GM21526 (cell line): ENCODE measurements around the gene CCL28.
"Not testable (repeated sequence)": the region's sequence is repeated elsewhere in the genome, so short reads cannot be mapped to it uniquely, and the experiment has no call there.

ENCODE experiments used
- ATAC-seq: cut with Tn5 transposase; IDR thresholded peaks from one replicate; pipeline ENCODE4 v1.9.1; 2021; ENCODE audit warnings: moderate library complexity; ENCODE audit not compliant: unreplicated experiment, low FRiP score

The CCL28 gene

GRCh38 chr5:43412156-43412555, at the start of gene CCL28:
CCL28 (minus strand) TSS chr5:43412391; CDS start chr5:43412316, 75 bp downstream.
- no peak for ATAC-seq

- ATAC-seq: no peak
Measured at GRCh38 chr5:43461066-43461465, 48.9 kb upstream of the CCL28 start.

- no peak for ATAC-seq
Measured at GRCh38 chr5:43456556-43456955, 44.4 kb upstream of the CCL28 start.

- ATAC-seq: not testable (repeated sequence)
Measured at GRCh38 chr5:43441575-43441974, 29.4 kb upstream of the CCL28 start.

- no peak for ATAC-seq
Measured at GRCh38 chr5:43437062-43437660, 25.0 kb upstream of the CCL28 start.

- no peak for ATAC-seq
Measured at GRCh38 chr5:43433382-43433781, 21.2 kb upstream of the CCL28 start.

GRCh38 chr5:43432486-43433375, 20.5 kb upstream of the CCL28 start:
- ATAC-seq: no peak

- no peak for ATAC-seq
Measured at GRCh38 chr5:43429706-43430105, 17.5 kb upstream of the CCL28 start.

GRCh38 chr5:43429016-43429415, 16.8 kb upstream of the CCL28 start:
- no peak for ATAC-seq

GRCh38 chr5:43427306-43427705, 15.1 kb upstream of the CCL28 start:
- ATAC-seq: no peak

GRCh38 chr5:43425983-43426382, 13.8 kb upstream of the CCL28 start:
- ATAC-seq: no peak

- ATAC-seq: not testable (repeated sequence)
Measured at GRCh38 chr5:43423086-43423485, 10.9 kb upstream of the CCL28 start.

GRCh38 chr5:43422143-43422542, 10.0 kb upstream of the CCL28 start:
- no peak for ATAC-seq

GRCh38 chr5:43421450-43422133, 9.4 kb upstream of the CCL28 start:
- no peak for ATAC-seq

- ATAC-seq: no peak
Measured at GRCh38 chr5:43420241-43420640, 8.1 kb upstream of the CCL28 start.

- no peak for ATAC-seq
Measured at GRCh38 chr5:43418561-43418960, 6.4 kb upstream of the CCL28 start.

- no peak for ATAC-seq
Measured at GRCh38 chr5:43416803-43417394, 4.7 kb upstream of the CCL28 start.

- no peak for ATAC-seq
Measured at GRCh38 chr5:43415935-43416802, 4.0 kb upstream of the CCL28 start.

GRCh38 chr5:43413966-43414365, 1.8 kb upstream of the CCL28 start:
- no peak for ATAC-seq

GRCh38 chr5:43412644-43413043, 453 bp upstream of the CCL28 start:
- no peak for ATAC-seq
